ENCODE results near the gene ATF4. TPM values are rescaled to one million over a fixed set of nuclear protein-coding genes. Genes with fewer than 3 reads are reported as not detected.

The ATF4 gene
- total and polyA plus RNA-seq, 2 of the 13 experiments (the other 11 are each of a cell fraction or from before 2014, with no cell fraction given): 486 to 1,297 TPM

DNA sequence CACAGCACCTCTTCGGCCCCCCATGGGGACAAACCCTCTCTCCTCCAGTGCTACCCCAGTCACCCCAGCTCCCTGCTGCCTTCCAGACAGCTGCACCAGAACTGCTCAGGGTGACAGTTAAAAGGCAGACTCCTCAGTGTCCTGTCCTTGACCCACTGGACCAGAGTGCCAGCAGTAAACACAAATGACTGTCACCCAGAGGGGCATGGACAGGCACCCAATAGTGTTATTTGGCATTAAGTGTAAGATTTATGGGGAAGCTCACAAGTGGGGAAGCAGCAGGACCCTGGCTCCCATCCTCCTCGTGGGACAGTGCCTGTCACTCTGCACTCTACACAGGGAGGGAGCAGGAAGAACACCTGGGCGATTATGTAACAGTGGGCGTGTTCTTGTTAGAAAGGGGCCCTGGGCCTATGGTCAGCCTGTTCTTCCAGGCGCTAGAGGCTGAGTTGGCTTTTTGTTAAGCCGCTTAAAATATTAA, 7.2 kb downstream of the ATF4 start (continued):
- TF ChIP-seq PTBP1 (IDR thresholded peaks at IDR 0.05; ENCODE audit: low read depth, low read length, poor library complexity, severe bottlenecking): no peak
- TF ChIP-seq TEAD2 (CRISPR knock-in tag; IDR thresholded peaks at IDR 0.05): no peak
- peak; percentile 28; the same call in 1 of the 2 replicates for TF ChIP-seq NCOR1 (IDR thresholded peaks at IDR 0.05; ENCODE audit: borderline replicate concordance, low read length)
- TF ChIP-seq, protein P1, sequence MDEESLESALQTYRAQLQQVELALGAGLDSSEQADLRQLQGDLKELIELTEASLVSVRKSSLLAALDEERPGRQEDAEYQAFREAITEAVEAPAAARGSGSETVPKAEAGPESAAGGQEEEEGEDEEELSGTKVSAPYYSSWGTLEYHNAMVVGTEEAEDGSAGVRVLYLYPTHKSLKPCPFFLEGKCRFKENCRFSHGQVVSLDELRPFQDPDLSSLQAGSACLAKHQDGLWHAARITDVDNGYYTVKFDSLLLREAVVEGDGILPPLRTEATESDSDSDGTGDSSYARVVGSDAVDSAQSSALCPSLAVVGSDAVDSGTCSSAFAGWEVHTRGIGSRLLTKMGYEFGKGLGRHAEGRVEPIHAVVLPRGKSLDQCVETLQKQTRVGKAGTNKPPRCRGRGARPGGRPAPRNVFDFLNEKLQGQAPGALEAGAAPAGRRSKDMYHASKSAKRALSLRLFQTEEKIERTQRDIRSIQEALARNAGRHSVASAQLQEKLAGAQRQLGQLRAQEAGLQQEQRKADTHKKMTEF (CRISPR knock-in tag; IDR thresholded peaks at IDR 0.05): no peak
- no peak for TF ChIP-seq ZNF274 (CRISPR knock-in tag; IDR thresholded peaks at IDR 0.05)
- TF ChIP-seq, protein P2, sequence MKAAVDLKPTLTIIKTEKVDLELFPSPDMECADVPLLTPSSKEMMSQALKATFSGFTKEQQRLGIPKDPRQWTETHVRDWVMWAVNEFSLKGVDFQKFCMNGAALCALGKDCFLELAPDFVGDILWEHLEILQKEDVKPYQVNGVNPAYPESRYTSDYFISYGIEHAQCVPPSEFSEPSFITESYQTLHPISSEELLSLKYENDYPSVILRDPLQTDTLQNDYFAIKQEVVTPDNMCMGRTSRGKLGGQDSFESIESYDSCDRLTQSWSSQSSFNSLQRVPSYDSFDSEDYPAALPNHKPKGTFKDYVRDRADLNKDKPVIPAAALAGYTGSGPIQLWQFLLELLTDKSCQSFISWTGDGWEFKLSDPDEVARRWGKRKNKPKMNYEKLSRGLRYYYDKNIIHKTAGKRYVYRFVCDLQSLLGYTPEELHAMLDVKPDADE (CRISPR knock-in tag; IDR thresholded peaks at IDR 0.05): no peak
- TF ChIP-seq NFE2L1 (CRISPR knock-in tag; IDR thresholded peaks at IDR 0.05; ENCODE audit: borderline replicate concordance): no peak
- TF ChIP-seq, protein P3, sequence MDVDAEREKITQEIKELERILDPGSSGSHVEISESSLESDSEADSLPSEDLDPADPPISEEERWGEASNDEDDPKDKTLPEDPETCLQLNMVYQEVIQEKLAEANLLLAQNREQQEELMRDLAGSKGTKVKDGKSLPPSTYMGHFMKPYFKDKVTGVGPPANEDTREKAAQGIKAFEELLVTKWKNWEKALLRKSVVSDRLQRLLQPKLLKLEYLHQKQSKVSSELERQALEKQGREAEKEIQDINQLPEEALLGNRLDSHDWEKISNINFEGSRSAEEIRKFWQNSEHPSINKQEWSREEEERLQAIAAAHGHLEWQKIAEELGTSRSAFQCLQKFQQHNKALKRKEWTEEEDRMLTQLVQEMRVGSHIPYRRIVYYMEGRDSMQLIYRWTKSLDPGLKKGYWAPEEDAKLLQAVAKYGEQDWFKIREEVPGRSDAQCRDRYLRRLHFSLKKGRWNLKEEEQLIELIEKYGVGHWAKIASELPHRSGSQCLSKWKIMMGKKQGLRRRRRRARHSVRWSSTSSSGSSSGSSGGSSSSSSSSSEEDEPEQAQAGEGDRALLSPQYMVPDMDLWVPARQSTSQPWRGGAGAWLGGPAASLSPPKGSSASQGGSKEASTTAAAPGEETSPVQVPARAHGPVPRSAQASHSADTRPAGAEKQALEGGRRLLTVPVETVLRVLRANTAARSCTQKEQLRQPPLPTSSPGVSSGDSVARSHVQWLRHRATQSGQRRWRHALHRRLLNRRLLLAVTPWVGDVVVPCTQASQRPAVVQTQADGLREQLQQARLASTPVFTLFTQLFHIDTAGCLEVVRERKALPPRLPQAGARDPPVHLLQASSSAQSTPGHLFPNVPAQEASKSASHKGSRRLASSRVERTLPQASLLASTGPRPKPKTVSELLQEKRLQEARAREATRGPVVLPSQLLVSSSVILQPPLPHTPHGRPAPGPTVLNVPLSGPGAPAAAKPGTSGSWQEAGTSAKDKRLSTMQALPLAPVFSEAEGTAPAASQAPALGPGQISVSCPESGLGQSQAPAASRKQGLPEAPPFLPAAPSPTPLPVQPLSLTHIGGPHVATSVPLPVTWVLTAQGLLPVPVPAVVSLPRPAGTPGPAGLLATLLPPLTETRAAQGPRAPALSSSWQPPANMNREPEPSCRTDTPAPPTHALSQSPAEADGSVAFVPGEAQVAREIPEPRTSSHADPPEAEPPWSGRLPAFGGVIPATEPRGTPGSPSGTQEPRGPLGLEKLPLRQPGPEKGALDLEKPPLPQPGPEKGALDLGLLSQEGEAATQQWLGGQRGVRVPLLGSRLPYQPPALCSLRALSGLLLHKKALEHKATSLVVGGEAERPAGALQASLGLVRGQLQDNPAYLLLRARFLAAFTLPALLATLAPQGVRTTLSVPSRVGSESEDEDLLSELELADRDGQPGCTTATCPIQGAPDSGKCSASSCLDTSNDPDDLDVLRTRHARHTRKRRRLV (CRISPR knock-in tag; IDR thresholded peaks at IDR 0.05): no peak
- 0 out of 2 replicates have a peak, but pooled peaks have one; percentile 23 for TF ChIP-seq MXD4 (CRISPR knock-in tag; IDR thresholded peaks at IDR 0.05)
- peak; percentile 56; the same call in 1 of the 2 replicates for TF ChIP-seq SP5 (CRISPR knock-in tag; IDR thresholded peaks at IDR 0.05; ENCODE audit: borderline replicate concordance, low read depth)
- TF ChIP-seq ZSCAN12 (CRISPR knock-in tag; IDR thresholded peaks at IDR 0.05): no peak
- TF ChIP-seq GABPB1 (CRISPR knock-in tag; IDR thresholded peaks at IDR 0.05): peak; percentile 16; the same call in 1 of the 2 replicates
- no peak for TF ChIP-seq EP300 (IDR thresholded peaks at IDR 0.05; ENCODE audit: low read depth in 2 of 2, low read length in 2 of 2)
- no peak for TF ChIP-seq EP300 (CRISPR knock-in tag; IDR thresholded peaks at IDR 0.05; ENCODE audit: borderline replicate concordance)
- TF ChIP-seq, protein P4, sequence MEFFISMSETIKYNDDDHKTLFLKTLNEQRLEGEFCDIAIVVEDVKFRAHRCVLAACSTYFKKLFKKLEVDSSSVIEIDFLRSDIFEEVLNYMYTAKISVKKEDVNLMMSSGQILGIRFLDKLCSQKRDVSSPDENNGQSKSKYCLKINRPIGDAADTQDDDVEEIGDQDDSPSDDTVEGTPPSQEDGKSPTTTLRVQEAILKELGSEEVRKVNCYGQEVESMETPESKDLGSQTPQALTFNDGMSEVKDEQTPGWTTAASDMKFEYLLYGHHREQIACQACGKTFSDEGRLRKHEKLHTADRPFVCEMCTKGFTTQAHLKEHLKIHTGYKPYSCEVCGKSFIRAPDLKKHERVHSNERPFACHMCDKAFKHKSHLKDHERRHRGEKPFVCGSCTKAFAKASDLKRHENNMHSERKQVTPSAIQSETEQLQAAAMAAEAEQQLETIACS (CRISPR knock-in tag; IDR thresholded peaks at IDR 0.05): no peak
- no peak for TF ChIP-seq ZNF616 (CRISPR knock-in tag; IDR thresholded peaks at IDR 0.05; ENCODE audit: low read depth)
- TF ChIP-seq ZNF431 (CRISPR knock-in tag; IDR thresholded peaks at IDR 0.05; ENCODE audit: borderline replicate concordance, low read depth): 0 out of 2 replicates have a peak, but pooled peaks have one; percentile 44

All from HepG2 (cell line).